NCI-H82 (cell line): ENCODE results near the gene SAMD4A.

Source experiments
- DNase-seq: peaks from one replicate; lab custom pipeline; 2025; lab: John Stamatoyannopoulos, UW

Gene SAMD4A

GRCh38 chr14:54632452-54632851 is 65.5 kb downstream of the SAMD4A start:
- DNase-seq: no peak

GRCh38 chr14:54633076-54633475 is 66.1 kb downstream of the SAMD4A start:
- no peak for DNase-seq

GRCh38 chr14:54637270-54638134 is 70.6 kb downstream of the SAMD4A start:
- no peak for DNase-seq

GRCh38 chr14:54638135-54638446 is 71.2 kb downstream of the SAMD4A start:
- DNase-seq: peak; percentile 18

GRCh38 chr14:54639611-54640010 is 72.7 kb downstream of the SAMD4A start:
- DNase-seq: no peak

GRCh38 chr14:54640506-54640905 is 73.6 kb downstream of the SAMD4A start:
- no peak for DNase-seq

- DNase-seq: no peak
Observed at GRCh38 chr14:54642121-54642520, 75.2 kb downstream of the SAMD4A start.

- peak; percentile 18 for DNase-seq
Observed at GRCh38 chr14:54642801-54643695, 76.1 kb downstream of the SAMD4A start.

GRCh38 chr14:54643696-54644176 is 76.8 kb downstream of the SAMD4A start:
- no peak for DNase-seq

- no peak for DNase-seq
Observed at GRCh38 chr14:54645639-54646038, 78.7 kb downstream of the SAMD4A start.

GRCh38 chr14:54646626-54647025 is 79.7 kb downstream of the SAMD4A start:
- DNase-seq: no peak

GRCh38 chr14:54647378-54647777 is 80.5 kb downstream of the SAMD4A start:
- no peak for DNase-seq

GRCh38 chr14:54649056-54649455 is 82.1 kb downstream of the SAMD4A start:
- DNase-seq: no peak

GRCh38 chr14:54650331-54650958 is 83.5 kb downstream of the SAMD4A start:
- no peak for DNase-seq

- DNase-seq: no peak
Observed at GRCh38 chr14:54650959-54651351, 84.0 kb downstream of the SAMD4A start.

GRCh38 chr14:54651649-54652048 is 84.7 kb downstream of the SAMD4A start:
- DNase-seq: no peak

GRCh38 chr14:54652188-54652587 is 85.3 kb downstream of the SAMD4A start:
- DNase-seq: no peak

- DNase-seq: no peak
Observed at GRCh38 chr14:54652605-54653052, 85.7 kb downstream of the SAMD4A start.

GRCh38 chr14:54653712-54654469 is 87.0 kb downstream of the SAMD4A start:
- no peak for DNase-seq

- no peak for DNase-seq
Observed at GRCh38 chr14:54654605-54655004, 87.7 kb downstream of the SAMD4A start.

GRCh38 chr14:54658836-54659235 is 91.9 kb downstream of the SAMD4A start:
- no peak for DNase-seq

- DNase-seq: no peak
Observed at GRCh38 chr14:54659365-54659764, 92.4 kb downstream of the SAMD4A start.
